Frontal cortex (tissue), 1 donor: ENCODE data around the gene PKD1L1. TPM values are rescaled to one million over a fixed set of nuclear protein-coding genes. Genes with fewer than 3 reads are reported as not detected.

ENCODE experiments used
- total RNA-seq: library from RNA; depleted of rRNA; stranded (reverse); fragments of >200 nt; gene quantifications from one replicate; pipeline ENCODE4 v1.2.3, GENCODE V29; 2014

Gene PKD1L1
- total RNA-seq, 1 donor from 2014 or later, result under 0.01 TPM

Other genes starting within 250 kb of the PKD1L1 start
- gene HUS1, start 31.1 kb upstream of the PKD1L1 start, total RNA-seq, result 15.5 TPM
- not detected for gene SUN3, start 80.6 kb upstream of the PKD1L1 start, total RNA-seq
- gene C7orf57, start 87.1 kb upstream of the PKD1L1 start, total RNA-seq, result under 0.01 TPM
- gene UPP1, start 140.8 kb upstream of the PKD1L1 start, total RNA-seq, result 3.3 TPM
- under 0.01 TPM for gene ABCA13, start 223.0 kb upstream of the PKD1L1 start, total RNA-seq